GM21737 (cell line): Measurements from ENCODE around the gene C6orf89.
"Not testable (repeated sequence)": the region's sequence is repeated elsewhere in the genome, so short reads cannot be mapped to it uniquely, and the experiment has no call there.

Source experiments
- ATAC-seq: cut with Tn5 transposase; IDR thresholded peaks from one replicate; pipeline ENCODE4 v1.9.1; 2021; ENCODE audit warnings: mild to moderate bottlenecking, moderate library complexity; ENCODE audit not compliant: unreplicated experiment

C6orf89 gene

DNA sequence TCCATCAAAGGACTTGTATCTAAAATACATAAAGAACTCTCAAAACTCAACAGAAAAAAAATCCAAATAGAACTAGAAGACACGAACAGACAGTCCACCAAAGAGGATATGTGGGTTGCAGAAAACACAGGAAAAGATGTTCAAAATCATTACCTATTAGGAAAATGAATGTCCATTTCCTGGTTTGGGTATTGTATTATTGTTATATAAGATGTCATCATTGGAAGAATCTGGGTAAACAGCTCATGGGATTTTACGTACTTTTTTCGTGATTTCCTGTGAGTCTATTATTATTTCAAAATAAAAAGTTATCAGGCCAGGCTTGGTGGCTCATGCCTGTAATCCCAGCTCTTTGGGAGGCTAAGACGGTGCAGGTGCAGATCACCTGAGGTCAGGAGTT is 59.5 kb downstream of the C6orf89 start:
- no peak for ATAC-seq

DNA sequence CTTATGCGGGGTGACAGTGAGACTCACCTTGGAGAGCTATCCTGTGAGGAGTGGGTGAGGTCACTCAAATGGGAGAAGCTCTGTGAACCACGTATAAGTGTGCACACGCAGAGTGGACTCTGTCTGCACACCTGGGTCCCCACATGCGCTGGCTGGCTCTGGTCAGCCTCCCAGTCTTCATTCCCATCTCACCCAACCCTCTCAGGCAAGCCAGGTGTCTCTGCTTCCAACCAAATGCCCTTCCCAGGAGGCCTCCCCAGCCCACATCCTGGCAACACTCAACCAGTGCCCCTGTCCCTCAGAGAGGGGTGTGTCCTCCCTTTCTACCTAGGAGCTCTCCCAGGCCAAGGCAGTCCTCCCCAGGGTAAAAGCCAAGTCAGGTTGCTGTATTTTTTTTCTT is 60.8 kb downstream of the C6orf89 start:
- ATAC-seq, result no peak

DNA sequence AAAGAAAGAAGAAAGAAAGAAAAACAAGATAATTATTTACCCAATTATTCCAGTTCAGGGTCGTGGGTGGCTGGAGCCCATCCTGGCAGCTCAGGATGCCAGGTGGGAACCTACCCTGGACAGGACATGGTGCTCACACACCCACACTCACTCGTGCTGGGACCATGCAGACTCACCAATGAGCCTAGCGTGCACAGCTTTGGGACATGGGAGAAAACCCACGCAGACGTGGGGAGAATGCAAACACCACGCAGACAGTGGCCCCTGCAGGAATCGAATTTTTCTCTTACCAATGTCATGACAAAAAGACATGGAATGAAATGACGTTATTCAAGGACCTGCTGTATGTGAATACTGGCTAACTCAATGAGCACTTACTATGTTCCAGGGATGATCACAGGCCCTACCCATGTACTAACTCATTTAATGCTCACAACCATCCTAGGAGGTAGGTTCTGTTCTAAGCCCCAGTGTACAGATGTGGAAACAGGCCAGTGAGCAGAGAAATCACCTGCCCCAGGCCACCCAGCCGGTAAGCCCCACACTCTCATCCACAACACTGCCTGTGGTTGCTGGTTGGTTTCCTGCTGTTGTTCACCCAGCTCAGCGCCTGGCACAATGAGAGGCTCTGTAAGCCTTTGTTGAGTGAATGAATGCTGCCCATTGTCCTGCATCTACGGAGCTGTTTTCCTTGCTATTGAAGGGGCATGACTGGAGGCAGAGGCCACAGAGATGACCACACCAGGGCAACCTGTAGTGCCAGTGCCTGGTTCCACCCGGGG is 62.0 kb downstream of the C6orf89 start:
- ATAC-seq, result no peak

DNA sequence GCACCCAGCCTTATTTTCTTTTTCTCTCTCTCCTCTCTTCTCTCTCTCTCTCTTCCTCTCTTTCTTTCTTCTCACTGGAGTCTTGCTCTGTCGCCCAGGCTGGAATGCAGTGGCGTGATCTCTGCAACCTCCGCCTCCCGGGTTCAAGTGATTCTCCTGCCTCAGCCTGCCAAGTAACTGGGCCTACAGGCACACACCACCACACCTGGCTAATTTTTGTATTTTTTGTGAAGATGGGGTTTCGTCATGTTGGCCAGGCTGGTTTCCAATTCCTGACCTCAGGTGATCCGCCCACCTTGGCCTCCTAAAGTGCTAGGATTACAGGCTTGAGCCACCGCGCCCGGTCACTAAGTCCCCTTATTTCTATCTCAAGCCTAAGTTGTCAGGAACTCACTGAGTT is 63.3 kb downstream of the C6orf89 start:
- not testable (repeated sequence) for ATAC-seq

DNA sequence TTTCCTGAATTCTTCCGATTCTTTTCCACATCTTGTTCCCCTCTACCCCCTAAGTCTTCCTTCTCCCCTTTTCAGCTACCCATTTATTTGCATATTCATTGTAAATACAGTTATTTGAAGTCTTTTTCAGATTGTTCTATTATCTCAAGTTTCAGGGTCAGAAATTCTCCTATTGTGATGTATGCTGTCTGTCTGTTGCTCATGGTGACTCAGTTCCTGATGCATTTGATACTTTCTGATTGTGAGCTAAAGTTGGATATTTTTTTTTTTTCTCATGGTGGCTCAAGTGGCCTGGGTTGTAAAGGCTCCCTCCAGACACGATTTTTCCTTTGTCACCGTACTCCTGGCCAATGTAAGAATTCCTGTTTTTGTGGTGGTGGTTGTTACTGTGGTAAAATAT is 63.9 kb downstream of the C6orf89 start:
- ATAC-seq, result no peak

DNA sequence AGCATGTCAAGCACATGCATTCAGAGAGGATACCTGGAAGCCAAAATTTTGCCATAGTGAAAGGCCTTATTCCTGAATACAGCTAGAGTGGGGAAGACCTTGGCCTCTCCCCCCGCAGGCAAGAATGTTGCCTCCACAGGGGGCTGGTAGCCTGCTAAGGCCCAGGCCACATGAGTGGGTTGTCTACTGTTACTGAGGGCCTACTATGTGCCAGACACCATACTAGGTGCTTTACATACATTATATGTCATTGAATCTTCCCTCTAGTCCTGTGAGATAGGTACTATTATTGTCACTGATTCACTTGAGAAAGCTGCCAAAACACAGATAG is 68.1 kb downstream of the C6orf89 start:
- ATAC-seq, result no peak

DNA sequence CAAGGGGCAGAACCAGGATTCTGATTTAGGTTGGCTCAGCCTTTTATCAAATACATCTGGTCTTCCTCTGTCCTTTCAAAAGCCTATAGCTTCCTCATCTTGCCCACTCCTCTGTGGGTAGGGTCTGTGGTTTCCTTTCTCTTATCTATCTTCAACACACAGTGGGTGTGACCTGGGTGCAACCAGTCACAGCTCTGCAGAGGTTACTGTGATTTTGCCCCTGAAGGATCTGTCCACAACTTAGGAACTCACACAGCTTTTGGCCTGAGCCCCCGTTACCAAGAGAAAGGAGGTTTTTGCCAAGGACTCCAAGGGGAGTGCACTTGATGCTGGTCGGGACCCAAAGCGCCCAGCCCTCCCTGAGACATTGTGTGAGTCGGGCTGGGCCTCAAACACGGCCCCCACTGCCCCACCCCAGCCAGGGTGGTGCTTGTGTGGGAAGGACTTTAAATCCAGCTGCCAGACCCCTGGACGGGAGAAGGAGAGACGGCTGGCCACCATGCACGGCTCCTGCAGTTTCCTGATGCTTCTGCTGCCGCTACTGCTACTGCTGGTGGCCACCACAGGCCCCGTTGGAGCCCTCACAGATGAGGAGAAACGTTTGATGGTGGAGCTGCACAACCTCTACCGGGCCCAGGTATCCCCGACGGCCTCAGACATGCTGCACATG is 68.6 kb downstream of the C6orf89 start, which contains the start of gene PI16:
PI16 (plus strand) TSS at position 477 of the 670 bp plus-strand sequence; CDS start at position 500, 23 bp downstream.
- ATAC-seq, result no peak

DNA sequence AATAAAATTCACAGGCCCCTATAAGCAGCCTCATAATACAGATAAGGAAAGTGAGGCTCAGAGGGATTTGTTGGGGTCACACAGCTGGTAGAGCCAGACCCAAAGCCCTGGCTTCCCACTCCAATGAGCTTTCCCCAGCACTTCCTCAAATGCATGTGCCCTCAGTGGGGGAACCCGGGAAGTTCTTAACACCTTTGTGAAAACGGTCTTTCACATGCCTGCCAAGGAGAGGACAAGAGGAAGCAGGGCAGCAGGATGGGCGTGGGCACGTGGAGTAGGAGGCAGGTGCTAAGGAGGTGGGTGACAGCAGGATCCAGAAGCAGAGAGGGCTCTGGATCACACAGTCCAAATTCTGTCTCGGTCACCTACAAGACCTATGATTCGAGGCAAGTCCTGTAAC is 69.4 kb downstream of the C6orf89 start:
- ATAC-seq, result no peak

DNA sequence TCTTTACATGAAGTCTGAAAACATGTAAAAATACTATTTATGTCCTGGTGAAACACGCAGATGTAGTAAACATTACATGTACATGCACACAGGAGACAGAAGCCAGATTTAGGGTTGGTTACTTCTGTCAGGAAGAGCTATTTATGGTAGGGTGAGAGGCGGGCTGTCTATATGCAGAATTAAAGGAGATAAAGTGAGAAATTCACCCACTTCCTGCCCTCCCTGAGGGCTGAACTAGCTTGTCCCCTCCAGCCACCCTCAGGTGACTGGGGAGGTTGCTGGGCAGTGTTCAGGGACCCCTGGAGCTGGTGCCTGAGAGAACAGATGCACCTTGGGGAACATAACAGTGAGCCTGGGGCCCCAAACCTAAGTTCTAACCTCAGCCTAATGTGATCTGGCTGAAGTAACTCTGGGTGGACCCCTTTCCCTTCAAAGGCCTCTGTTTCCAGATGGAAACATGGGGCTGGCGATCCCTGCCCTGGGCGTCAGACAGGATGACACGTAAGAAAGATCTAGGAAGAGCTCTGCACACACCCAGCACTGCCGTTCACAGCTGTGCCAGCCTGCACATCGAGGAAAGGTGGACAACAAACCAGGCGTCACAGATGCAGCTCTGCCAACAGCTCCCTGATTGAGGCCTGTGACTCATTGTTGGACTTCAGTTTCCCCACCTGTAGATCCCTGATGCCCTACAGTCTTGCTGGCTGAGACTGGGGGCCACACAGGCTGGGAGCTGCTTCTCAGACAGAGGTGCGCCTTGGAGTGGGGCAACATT is 70.1 kb downstream of the C6orf89 start:
- ATAC-seq, result no peak

DNA sequence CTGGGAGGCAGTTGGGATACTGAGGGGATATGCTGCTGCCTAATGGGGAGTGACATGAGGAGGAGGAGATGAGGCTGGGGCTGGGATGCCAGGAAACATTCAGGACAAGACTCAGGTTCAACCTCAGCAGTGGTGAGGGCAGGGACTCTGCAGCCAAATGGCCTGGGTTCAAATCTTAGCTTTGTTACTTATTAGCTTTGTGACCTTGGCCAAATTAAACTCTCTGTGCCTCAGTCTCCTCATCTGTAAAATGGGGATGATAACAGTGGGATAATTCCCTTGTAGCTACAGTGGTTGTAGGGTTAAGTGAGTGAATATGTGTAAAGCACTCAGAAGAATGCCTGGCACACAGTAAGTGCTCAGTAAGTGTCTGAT is 70.7 kb downstream of the C6orf89 start:
- ATAC-seq, result no peak

DNA sequence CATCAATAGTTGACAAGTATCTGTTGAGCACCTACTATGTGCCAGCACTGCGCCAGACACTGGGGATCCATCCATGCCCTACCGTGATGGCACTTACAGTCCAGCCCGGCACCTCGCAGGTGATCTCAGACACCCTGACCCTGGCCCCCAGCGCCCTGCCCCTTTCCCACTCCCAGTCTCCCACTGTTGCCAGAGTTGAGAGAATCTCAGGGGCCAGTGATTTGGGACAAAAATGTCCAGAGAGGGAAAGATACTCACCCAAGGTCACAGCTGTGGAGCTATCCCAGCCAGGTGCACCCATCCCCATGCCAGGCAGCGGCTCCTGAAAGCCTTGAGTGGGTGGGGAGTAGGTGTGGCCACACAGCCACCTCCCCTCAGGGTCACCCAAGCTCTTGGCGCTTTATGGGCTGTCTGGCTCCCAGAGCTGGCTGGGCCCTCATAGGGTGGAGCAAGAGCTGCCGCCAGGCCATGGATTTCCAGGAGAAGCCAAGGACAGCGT is 72.1 kb downstream of the C6orf89 start:
- ATAC-seq, result no peak

DNA sequence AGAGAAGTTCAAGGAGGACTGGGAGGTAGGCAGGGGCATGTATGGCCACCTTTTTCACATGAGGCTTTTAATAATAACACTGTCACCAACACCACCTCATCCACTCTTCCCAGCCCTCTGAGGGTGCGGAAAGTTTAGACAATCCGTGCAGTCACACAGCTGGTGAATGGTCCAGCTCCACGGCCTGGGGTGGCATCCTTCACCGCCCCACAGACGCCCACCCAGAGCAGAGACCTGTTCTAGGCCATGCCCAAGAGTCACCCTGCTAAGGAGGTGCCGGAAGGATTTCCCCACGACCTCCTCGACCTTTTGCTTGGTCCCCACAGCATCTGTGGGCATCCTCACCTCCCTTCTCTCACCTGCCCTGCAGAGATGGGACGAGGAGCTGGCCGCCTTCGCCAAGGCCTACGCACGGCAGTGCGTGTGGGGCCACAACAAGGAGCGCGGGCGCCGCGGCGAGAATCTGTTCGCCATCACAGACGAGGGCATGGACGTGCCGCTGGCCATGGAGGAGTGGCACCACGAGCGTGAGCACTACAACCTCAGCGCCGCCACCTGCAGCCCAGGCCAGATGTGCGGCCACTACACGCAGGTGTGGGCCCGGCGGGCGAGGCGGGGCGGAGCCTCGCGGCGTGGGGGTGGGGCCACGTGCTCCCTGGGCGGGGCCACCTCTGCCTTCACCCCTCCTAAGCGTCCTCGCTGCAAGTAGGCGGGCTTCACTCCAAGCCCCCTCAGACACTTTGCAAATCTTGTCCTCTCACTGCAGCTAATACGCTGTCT is 73.2 kb downstream of the C6orf89 start:
- no peak for ATAC-seq

DNA sequence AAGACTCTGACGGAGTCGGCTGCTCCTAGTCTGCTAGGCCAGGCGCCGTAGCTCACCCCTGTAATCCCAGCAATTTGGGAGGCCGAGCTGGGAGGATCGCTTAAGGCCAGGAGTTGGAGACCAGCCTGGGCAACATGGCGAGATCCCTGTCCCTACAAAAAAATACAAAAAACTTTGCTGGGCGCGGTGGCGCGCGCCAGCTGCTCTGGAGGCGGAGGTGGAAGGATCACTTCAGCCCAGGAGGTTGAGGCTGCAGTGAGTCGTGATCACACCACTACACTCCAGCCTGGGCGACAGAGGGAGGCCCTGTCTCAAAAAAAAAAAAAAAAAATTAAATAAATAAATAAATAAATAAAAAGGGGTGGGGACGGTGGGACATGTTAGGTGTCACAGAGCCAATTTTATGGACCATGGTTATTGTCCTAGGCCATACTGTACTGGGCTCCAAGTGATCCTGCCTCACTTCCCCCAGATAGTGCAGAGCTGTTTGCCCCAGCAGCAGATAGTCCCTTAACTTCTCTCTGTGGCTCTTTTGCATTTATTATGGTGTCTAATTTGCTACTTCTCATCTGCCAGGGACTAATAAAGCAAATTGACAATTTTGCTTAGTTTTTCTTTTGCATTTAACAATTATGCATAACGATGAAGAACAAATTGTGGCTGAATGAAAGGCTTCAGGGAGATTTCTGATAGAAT is 74.0 kb downstream of the C6orf89 start:
- no peak for ATAC-seq

DNA sequence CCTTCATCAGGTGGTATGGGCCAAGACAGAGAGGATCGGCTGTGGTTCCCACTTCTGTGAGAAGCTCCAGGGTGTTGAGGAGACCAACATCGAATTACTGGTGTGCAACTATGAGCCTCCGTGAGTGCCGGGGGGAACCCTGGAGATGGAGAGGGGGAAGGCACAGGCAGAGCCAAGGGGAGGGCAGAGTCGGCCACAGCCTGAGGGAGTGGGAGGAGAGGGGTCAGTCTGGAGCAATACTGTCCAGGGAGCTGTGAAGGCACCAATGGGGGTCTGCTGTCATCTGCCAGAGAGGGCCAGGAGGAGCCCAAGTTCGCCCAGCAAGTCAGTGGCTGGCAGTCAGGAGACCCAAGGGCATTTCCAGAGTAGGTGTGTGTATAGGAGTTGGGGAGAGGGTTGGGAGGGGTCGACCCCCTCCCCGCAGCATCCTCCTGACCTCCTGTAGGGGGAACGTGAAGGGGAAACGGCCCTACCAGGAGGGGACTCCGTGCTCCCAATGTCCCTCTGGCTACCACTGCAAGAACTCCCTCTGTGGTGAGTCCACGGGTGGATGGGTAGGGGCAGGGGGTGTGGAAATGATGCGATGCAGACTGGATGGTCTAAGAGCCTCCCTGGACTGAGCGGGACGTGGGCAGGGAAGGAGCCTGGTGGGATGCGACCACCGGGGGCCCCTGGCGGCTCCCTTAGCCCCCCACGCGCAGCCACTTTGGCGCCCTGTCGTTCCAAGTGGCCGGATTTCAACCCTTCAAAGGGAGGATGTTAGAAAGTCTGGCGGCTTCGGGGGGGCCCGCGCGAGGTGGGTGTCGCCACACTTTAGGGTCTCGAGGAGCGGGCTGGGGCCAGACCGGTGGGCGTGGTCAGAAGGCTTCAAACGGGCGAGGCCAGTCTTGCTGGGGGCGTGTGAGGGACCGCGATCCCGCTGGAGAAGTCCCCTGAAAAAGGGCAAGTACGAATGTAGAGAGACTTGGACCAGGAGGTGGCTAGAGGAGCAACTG is 76.0 kb downstream of the C6orf89 start:
- ATAC-seq, result no peak

DNA sequence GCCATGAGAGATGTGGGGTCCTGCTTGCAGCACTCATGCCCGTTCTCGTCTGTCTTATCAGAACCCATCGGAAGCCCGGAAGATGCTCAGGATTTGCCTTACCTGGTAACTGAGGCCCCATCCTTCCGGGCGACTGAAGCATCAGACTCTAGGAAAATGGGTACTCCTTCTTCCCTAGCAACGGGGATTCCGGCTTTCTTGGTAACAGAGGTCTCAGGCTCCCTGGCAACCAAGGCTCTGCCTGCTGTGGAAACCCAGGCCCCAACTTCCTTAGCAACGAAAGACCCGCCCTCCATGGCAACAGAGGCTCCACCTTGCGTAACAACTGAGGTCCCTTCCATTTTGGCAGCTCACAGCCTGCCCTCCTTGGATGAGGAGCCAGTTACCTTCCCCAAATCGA is 77.1 kb downstream of the C6orf89 start:
- no peak for ATAC-seq

DNA sequence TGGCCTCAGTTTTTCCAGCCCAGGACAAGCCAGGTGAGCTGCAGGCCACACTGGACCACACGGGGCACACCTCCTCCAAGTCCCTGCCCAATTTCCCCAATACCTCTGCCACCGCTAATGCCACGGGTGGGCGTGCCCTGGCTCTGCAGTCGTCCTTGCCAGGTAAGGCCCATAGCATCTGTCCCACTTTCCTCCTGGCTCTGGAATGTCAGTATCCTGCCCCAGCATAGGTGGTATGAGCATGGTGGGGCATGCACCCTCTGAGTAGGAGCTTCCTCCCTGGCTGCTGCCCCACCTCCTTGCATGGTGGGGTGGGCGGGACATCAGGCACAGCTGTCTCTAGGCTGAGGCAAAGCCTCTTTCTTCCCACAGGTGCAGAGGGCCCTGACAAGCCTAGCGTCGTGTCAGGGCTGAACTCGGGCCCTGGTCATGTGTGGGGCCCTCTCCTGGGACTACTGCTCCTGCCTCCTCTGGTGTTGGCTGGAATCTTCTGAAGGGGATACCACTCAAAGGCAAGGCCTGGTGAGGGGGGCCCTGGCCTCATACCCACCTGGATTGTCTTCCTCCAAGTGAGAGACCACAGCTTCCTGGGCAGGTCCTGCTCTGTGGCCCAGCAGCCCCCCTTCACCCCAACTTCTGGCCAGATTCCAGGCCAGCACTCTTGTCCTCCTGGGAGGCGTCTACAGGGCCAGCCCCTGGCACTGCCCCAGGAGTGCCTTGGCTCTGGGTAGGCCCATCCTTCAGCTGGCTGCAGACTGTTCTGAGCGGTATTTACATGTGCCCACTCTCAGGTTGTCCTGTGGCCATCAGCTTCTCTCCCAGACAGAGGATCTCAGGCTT is 77.9 kb downstream of the C6orf89 start:
- ATAC-seq, result no peak

DNA sequence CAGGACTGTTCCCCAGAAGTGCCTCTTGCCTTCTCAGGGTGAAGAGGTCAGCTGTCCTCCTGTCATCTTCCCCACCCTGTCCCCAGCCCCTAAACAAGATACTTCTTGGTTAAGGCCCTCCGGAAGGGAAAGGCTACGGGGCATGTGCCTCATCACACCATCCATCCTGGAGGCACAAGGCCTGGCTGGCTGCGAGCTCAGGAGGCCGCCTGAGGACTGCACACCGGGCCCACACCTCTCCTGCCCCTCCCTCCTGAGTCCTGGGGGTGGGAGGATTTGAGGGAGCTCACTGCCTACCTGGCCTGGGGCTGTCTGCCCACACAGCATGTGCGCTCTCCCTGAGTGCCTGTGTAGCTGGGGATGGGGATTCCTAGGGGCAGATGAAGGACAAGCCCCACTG is 78.6 kb downstream of the C6orf89 start:
- ATAC-seq, result no peak

DNA sequence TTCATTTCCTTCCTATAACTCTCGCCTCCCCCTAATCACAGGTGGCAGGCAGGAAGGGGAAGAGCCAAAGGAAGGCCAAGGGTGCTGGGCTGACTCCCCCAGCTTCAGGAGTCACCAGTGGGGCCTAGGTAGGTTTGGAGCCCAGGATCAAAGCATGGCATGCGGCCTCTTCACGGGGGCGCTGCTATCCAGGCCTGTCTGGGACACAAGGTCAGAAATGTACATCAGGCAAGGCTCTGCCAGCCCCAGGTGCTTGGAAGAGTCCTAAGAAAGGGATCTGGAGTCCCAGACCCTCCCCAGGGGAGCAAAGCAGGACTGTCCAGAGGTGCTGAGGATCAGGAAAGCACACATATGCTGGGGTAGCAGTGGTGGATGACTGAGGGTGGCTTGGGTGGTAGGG is 79.2 kb downstream of the C6orf89 start:
- ATAC-seq, result no peak
